PC-3 (cell line): ENCODE measurements around the gene CDX2.

ENCODE experiments used
- EZH2 ChIP-seq: fragments of 300-600 bp; sonication (generic); IDR thresholded peaks from one replicate; pipeline ENCODE4 v1.6.1; 2017; ENCODE audit warnings: antibody characterized with exemption, mild to moderate bottlenecking, low read length; ENCODE audit not compliant: unreplicated experiment
- EZH2phosphoT487 ChIP-seq: fragments of 300-600 bp; sonication (generic); IDR thresholded peaks from 2 replicates; pipeline ENCODE4 v1.6.1; 2018; ENCODE audit warnings: mild to moderate bottlenecking, antibody characterized with exemption, low read length, borderline replicate concordance
- TF ChIP-seq, protein P1 (sequence below): fragments of 300-600 bp; sonication (generic); conservative IDR thresholded peaks from 2 replicates; pipeline ENCODE4 v1.5.1; 2017; ENCODE audit warnings: antibody characterized with exemption, low read depth, mild to moderate bottlenecking, low read length

DNA sequence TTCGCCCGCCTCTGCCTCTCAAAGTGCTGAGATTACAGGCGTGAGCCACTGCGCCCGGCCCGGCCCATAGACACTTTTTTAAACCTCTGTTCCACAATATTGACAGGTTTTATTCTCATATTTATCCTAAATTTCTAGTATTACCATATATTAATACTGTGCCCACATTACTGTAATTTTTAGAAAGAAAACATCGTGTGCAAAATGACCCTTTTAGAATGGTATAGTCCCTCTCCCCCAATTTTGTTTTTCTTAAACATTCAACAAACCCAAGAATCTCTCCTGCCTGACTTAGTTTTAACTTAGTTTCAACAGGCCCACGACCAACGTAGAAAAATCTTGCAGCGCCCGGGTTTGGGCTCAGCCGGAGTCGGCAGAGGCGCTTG, 9.1 kb downstream of the CDX2 start:
- TF ChIP-seq, protein P1, sequence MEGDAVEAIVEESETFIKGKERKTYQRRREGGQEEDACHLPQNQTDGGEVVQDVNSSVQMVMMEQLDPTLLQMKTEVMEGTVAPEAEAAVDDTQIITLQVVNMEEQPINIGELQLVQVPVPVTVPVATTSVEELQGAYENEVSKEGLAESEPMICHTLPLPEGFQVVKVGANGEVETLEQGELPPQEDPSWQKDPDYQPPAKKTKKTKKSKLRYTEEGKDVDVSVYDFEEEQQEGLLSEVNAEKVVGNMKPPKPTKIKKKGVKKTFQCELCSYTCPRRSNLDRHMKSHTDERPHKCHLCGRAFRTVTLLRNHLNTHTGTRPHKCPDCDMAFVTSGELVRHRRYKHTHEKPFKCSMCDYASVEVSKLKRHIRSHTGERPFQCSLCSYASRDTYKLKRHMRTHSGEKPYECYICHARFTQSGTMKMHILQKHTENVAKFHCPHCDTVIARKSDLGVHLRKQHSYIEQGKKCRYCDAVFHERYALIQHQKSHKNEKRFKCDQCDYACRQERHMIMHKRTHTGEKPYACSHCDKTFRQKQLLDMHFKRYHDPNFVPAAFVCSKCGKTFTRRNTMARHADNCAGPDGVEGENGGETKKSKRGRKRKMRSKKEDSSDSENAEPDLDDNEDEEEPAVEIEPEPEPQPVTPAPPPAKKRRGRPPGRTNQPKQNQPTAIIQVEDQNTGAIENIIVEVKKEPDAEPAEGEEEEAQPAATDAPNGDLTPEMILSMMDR, result no peak
- TF ChIP-seq EZH2, result no peak
- no peak for TF ChIP-seq EZH2phosphoT487
